DMS 273 treated with DMSO at 0.1 percent for 48 hours (cell line): ENCODE data around the gene COL5A1.
A peak's percentile ranks its signal among the peaks of the same experiment; 100 is the strongest.
"Not testable (repeated sequence)": the region's sequence is repeated elsewhere in the genome, so short reads cannot be mapped to it uniquely, and the experiment has no call there.

Experiments
- DNase-seq: peaks from one replicate; lab custom pipeline; 2025; lab: John Stamatoyannopoulos, UW

COL5A1 gene

GRCh38 chr9:134692573-134692860 lies 50.9 kb downstream of the COL5A1 start:
- DNase-seq: no peak

DNA sequence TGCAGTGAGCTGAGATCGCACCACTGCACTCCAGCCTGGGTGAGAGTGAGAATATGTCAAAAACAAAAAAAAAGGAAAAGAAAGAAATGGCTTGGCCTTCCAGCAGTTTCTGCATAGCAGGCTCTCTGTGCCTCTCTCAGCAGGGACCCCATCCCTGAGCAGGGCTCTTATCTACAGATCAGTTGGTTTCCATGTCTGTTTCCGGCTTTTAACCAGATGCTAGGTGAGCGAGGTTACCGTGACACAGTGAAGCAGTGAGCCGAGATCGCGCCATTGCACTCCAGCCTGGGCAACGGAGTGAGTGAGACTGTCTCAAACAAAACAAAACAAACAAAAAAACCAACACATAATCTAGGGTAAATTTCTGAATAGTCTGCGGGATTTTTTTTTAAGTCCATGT lies 51.4 kb downstream of the COL5A1 start:
- no peak for DNase-seq

DNA sequence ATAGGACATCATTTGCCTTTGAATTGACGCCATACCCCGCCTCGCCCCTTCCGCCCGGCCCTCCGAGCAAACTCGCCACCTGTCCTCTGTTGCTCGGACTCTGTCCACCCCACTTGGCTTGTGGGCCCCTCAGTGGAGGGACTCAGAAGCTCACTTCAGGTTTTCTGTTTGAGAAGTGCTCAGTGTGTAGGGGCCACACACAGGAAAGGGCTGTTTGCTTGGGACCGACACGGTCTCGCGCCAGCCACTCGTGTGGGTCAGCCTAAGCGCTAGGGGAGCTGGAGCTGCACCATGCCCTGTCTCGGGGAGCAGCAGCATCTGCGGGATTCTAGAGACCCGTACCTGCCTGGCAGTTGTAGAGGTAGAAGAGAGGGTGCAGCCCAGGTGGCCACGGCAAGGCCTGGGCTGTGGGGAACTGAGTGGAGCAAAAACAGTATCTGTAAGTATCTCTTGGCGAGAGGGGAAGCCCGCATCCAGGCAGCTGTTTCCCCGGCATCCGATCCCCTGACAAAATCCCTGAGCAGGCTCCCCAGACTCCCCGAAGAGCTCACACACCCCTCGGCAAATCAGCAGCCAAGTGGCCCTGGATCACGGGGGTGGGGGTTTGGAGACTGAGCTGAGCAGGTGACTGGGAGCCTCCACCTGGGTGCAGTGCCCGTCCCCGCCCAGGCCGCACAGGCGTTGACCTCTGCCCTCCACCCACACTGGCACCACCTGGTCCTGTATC lies 52.2 kb downstream of the COL5A1 start:
- DNase-seq: no peak

DNA sequence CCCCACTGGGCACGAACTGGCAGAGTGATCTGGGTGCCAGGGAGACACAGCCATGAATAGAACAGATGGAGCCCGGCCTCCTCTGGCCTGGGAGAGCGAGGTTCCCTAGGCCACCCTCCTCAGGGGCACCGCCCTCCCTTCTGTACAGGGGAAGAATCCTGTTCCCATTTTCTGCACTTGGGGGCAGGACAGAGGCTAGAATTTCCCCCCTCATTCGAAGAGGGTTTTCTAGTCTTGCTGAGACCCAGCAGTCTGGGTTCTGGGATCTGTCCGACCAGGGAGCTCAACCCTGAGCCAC lies 52.7 kb downstream of the COL5A1 start:
- no peak for DNase-seq

GRCh38 chr9:134694714-134695113 lies 53.1 kb downstream of the COL5A1 start:
- no peak for DNase-seq

DNA sequence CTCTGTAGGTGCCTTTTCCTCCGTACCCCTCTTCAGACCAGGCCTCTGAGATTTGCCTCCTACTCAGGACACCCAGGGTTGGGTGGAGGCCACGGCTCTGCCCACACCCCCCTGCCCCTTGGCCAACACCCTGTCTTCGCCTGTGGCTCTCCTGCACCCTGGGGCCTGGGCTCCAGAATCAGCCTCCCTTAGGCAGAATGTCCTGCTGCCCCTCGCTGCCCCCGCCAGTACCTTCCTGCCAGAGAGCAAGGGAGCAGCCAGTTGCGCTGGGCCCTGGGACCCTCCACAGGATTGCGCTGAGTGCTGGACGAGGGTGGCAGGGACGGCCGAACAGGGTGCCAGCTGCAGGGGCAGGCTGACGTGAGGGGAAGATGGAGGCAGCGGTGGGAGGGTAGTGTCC lies 53.5 kb downstream of the COL5A1 start:
- DNase-seq: no peak

GRCh38 chr9:134696433-134696832 lies 54.8 kb downstream of the COL5A1 start:
- no peak for DNase-seq

DNA sequence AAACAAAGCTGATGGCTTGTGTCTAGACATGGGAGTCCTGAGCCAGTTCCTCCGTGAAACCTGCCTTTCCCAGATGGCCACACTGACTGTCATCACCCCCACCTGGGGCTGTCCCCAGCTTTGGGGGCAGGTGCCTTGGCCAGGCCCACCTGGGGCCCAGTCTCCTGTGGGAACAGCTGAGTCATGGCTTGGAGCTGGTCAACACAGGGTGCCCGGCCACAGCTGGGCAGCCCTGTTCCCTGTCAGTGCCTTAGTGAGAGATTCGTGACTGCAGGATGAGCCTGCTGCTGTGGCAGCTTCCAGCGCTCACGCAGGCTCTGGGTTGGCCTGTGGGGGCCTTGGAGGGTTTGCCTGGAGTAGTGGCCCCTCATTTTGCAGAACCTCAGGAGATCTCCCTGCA lies 56.5 kb downstream of the COL5A1 start:
- no peak for DNase-seq

GRCh38 chr9:134698587-134699342 lies 57.2 kb downstream of the COL5A1 start:
- DNase-seq: no peak

DNA sequence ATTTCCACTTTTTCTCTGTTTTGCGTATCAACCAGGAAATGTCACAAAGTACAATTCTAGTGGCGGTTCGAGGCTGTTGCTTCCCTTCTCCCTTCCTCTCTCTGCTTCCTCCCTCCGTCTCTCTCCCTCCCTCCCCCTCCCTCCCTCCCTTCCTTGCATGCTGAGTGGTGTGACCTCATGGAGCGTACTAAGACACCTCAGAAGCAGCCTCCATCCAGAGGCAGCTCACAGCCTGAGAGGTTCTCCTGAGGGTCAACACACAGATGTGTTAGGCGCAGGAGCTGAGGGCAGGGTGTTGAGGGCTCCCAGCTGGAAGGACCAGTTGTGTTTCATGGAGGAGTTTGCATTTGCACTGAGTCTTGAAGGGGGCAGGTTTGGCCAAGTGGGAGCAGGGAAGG lies 57.7 kb downstream of the COL5A1 start:
- no peak for DNase-seq

DNA sequence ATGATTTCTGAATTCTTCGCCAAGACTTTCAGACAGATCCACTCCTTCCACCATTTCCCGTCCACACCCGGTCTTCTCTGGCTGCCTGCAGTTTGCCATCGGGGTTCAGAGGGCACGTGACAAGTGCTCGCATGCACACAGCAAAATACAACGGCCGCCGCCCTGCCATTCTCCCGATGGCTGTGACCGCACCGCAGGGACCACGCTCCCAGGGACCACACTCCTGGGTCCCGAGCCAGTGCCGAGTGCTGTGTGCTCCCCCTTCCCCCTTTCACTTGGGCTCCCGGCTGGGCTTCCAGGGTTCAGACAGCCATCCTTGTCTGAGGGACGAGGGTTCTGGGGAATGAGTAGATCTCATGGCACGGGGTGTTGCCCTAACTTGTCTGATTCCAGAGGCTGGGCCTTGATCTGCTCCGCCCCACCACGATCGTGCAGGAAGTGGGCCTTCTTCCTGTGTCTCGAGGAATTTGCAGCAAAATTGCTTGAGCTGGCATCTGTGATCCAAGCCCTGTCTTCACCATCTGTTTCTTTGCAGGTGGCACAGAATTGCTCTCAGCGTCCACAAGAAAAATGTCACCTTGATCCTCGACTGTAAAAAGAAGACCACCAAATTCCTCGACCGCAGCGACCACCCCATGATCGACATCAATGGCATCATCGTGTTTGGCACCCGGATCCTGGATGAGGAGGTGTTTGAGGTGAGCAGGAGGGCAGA lies 59.2 kb downstream of the COL5A1 start:
- no peak for DNase-seq

DNA sequence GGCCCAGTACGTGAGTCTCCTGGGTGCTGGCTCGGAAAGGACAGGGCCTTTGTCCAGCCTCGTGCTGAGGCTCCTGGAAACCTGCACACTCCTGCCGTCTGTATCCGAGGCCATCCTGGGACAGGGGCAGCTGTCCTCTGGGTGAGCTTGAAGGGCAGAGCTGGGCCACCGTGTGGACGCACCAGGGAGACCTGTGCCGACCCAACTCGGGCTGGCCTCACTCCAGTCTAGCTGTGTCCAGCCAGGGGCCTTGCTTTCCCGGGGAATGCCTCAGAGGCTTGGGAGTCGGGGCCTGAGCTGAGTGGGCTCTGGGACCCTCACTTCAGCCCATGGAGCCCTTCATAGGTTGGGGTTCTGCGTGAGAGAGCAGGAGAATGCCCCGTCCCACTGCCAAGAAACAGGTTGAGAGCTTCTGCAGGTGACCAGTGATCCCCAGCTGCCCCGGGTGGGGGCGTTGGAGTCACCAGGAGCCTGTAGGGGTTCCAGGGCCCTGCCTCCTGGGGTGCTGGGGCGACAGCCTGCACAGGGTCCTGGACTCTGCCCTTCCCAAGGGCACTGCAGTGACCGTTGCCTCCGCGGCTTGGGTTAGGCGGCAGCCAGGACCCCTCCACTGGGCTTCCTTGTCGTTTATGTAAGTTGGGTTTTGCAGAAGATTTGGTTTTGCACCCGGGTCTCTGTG lies 60.1 kb downstream of the COL5A1 start:
- DNase-seq: no peak

DNA sequence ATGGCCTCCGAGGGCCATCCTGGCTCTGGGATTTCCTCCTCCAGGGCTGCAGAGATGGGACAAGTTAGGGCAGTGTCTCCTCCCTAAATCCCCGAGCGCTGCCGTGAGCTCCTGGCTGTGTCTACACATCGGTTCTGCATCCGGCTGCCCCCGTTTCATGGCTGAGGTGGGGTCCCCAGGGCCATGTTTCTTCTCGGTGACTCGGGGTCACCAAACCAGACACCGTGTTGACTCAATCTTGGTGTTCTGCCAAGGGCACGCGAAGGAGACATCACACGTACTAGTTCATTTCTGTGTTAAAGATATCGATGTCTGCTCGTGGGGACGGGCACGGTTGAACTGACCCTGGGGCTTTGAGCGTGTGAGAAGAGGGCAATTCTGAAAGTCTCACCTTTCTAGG lies 60.7 kb downstream of the COL5A1 start:
- no peak for DNase-seq

DNA sequence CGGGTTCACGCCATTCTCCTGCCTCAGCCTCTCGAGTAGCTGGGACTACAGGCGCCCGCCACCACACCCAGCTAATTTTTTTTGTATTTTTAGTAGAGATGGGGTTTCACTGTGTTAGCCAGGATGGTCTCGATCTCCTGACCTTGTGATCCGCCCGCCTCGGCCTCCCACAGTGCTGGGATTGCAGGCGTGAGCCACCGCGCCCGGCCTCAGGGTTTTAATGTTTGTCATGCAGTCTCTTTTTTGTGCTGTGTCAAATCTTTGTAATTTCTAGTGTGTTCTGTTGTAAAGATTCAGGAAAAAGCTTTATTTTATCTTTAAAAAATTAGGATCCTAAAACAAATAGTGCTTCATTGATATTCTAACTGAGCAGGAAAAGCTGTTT lies 62.1 kb downstream of the COL5A1 start:
- not testable (repeated sequence) for DNase-seq

DNA sequence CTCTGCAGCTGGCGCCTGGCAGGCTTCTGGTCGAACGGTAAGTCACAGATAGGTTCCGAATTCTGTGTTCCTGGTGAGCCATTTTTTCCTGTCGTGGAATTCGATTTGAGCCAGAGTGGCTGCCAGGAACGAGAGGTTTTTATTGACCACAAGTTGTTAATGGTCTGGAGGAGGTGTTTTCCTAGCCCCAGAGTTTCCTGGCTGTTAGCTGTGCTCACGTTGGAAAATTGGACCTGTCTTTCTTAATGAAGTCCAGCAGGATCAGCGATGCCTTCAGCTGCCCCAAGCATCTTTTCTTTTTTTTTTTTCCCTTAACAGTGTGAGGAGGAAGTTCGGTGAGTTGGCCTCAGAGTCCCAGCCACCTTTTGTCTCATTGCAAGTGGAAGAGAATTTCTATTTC lies 62.9 kb downstream of the COL5A1 start:
- DNase-seq: no peak

GRCh38 chr9:134705786-134706185 lies 64.2 kb downstream of the COL5A1 start:
- no peak for DNase-seq

DNA sequence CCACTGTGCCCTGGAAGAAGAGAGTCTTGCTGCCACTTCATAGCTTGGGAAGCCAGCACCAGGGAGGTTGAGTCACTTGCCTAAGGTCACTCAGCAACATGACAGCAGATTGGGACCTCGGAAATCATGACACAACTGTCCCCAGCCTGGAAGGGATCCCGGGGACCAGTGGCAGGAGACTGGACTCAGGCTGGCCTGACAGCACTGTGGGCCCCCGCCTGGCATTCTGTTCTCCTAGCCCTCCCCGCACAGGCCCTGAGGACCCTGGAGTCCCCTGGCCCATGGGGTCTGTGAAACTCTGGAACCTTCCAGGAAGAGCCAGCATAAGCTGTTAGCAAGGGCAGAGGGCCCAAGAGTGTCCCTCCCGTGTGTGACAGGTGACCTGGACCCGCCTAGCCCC lies 64.9 kb downstream of the COL5A1 start:
- DNase-seq: no peak

DNA sequence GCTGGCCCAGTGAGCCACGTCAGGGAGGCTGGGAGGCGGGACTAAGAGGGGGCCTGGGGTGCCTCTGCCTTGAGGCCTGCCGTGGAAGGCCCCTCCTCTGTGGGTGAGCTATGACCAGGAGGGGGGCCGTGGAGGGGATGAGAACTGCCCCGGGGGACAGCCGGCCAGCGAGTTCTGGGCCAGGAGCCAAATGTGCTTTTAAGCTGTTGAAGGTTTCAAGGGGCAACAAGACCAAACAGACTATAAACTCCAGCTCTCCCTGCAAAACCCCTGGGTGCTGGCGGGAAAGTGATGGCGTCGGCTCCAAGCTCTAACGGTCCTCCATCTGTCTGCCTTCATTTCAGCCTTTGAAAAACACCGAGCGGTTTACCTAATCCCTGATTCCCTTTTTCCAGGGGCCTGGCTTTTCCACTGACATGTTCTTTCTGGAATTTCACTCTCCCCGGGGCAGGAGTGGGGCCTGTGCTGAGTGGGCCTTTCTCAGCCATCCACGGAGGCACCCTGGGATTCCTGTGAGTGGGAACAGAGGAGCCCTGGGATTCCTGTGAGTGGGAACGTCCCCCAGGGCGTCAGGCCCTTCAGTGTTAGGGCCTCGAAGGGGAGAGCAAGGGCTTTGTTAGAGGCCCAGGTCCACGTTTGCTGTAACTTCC lies 65.6 kb downstream of the COL5A1 start:
- peak; percentile 39 for DNase-seq

DNA sequence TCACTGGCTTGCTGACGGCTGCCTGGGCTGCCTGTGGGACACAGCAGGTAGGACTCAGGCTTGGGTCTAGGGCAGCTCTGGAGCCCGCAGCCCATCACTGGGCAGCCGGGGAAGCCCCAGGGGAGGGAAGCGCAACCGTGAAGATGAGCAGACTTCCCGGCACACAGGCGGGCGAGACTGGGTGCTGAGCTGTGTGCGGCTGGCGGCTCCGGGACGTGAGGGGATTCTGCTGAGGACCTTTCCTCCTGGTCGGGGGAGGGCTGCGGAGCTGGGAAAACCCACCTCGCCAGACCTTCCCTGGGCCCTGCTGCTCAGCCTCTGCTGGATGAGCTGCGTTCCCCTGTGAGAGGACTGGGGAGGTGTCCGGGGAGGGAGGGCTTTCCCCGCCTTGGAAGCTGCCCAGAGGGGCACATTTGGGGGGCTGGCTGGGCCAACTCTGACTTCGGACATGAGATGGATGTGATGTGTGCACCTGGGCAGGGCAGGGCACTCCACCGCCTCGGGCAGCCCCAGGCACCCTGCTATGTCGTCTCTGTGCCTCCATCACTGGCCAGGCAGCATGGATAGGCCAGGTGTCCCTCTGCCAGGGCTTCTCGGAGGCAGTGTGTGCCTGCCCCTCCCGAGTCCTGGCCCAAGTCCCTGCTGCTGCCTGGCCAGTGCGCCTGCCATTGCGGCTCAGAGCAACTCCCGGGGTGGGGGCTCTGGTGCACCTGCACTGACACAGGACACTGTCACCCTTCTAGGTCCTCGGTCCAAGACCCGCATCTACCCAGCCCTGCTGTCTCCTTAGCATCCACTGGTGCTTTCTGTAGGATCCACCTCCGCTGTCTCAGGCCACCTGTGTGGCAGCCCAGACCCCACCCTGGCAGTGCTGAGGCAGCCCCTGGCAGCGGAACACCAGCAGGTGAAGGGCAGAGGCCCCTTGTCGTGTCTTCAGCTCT lies 66.4 kb downstream of the COL5A1 start:
- no peak for DNase-seq

DNA sequence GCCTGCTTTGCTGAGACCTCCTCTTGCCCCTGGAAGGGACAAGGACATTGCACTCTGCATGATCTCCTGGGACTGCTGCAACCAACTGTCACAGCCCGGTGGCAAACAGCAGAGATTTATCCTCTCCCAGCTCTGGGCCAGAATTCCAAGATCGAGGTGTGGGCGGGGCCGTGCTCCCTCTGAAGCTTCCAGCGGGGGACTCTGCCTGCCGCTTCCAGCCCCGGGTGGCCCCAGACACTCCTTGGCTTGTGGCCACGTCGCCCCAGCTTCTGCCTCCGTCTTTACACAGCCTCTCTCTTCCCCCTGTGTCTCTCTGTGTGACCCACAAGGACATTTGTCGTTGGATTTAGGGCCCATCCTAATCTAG lies 67.1 kb downstream of the COL5A1 start:
- no peak for DNase-seq

DNA sequence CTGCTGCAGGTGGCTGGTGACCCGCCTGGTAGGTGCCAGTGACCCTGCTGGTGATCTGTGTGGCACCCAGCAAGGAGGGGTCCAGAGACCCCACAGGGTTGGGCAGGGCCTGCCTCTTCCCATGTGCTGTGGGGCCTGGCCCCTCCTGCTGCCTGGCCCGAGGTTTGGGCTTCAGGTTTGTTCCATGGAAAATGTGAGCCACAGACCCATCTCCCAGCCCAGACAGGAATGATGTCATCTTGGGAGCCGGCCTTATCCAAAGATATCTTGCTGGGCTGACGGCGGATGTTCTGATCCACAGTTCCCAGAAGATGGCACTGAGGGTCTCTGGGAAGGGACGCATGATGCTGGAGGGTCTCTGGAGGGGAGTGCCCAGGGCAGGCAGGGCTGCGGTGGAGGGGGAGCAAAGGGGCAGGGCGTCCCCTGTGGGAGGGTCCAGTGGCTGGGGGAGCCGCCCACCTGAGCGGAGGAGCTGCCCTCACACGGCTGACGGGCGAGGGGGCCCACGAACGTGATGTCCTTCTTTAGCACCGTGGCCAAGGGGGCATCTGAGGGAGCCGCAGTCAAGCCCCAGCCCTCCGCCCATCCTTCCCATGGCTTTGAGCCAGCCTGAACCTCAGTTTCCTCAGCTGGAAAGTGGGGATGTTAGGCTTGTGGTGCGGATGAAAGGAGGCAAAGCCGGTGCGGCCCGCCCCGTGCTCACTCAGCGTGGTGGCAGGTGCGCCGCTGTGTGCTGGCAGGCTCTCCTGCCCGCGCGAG lies 68.1 kb downstream of the COL5A1 start:
- DNase-seq: no peak
